Mesendoderm (in vitro differentiated cells): Measurements from ENCODE around the gene NPY5R. TPM values are rescaled to one million over a fixed set of nuclear protein-coding genes. Genes with fewer than 3 reads are reported as not detected.
A peak's percentile ranks its signal among the peaks of the same experiment; 100 is the strongest.

Experiments used
- DNase-seq: peaks from one replicate; pipeline ENCODE4 v3.0.0; 2013
- H2AK5ac ChIP-seq: 2 replicates; pipeline ENCODE4 v1.6.1; 2013; ENCODE audit warnings: low read length, inconsistent platforms
- H2BK120ac ChIP-seq: 2 replicates; pipeline ENCODE4 v1.6.1; 2013; ENCODE audit warnings: low read depth, mild to moderate bottlenecking, low read length, moderate library complexity, mixed read lengths
- H2BK15ac ChIP-seq: replicated peaks from 2 replicates; pipeline ENCODE4 v1.6.1; 2013; ENCODE audit warnings: low read depth, mild to moderate bottlenecking, moderate library complexity
- H2BK5ac ChIP-seq: 2 replicates; pipeline ENCODE4 v1.6.1; 2013; ENCODE audit warnings: low read length, inconsistent platforms
- H3K18ac ChIP-seq: 2 replicates; pipeline ENCODE4 v1.6.1; 2013; ENCODE audit warnings: mild to moderate bottlenecking, low read length, mixed read lengths
- H3K23ac ChIP-seq: one replicate; pipeline ENCODE4 v1.6.1; 2013; ENCODE audit warnings: low read length
- H3K27ac ChIP-seq: 2 replicates; pipeline ENCODE4 v1.5.1; 2013; ENCODE audit warnings: low read depth, mild to moderate bottlenecking, inconsistent platforms, low read length, moderate library complexity
- H3K27me3 ChIP-seq: 2 replicates; pipeline ENCODE4 v1.6.1; 2013; ENCODE audit warnings: low read length, control low read depth, mild to moderate bottlenecking, inconsistent platforms; ENCODE audit not compliant: insufficient read depth, poor library complexity
- H3K36me3 ChIP-seq: 2 replicates; pipeline ENCODE4 v1.6.1; 2013; ENCODE audit warnings: low read length, inconsistent platforms; ENCODE audit not compliant: control insufficient read depth, insufficient read depth
- H3K4ac ChIP-seq: one replicate; pipeline ENCODE4 v1.6.1; 2013; ENCODE audit warnings: low read depth, mild to moderate bottlenecking, low read length, moderate library complexity
- H3K4me1 ChIP-seq: 2 replicates; pipeline ENCODE4 v1.6.1; 2013; ENCODE audit warnings: low read depth, low read length, inconsistent platforms; ENCODE audit not compliant: control insufficient read depth
- H3K4me2 ChIP-seq: 2 replicates; pipeline ENCODE4 v1.6.1; 2013; ENCODE audit warnings: low read length
- H3K4me3 ChIP-seq: 2 replicates; pipeline ENCODE4 v1.5.1; 2013; ENCODE audit warnings: mild to moderate bottlenecking, low read length
- H3K56ac ChIP-seq: one replicate; pipeline ENCODE4 v1.6.1; 2013; ENCODE audit warnings: low read length
- H3K79me1 ChIP-seq: 2 replicates; pipeline ENCODE4 v1.6.1; 2013; ENCODE audit warnings: low read length, inconsistent platforms
- H3K79me2 ChIP-seq: 2 replicates; pipeline ENCODE4 v1.6.1; 2013; ENCODE audit warnings: mild to moderate bottlenecking, low read length; ENCODE audit not compliant: control insufficient read depth, insufficient read depth
- H3K9ac ChIP-seq: 2 replicates; pipeline ENCODE4 v1.6.1; 2013; ENCODE audit warnings: low read length, inconsistent platforms
- H4K5ac ChIP-seq: one replicate; pipeline ENCODE4 v1.6.1; 2013; ENCODE audit warnings: low read length
- H4K8ac ChIP-seq: one replicate; pipeline ENCODE4 v1.6.1; 2013; ENCODE audit warnings: low read depth, mild to moderate bottlenecking, control low read depth, low read length, moderate library complexity
- WGBS: extraction: QIAGEN DNeasy Blood & Tissue Kit; methylation state at CpG from one replicate; pipeline ENCODE4 v1.1.7; 2013; ENCODE audit warnings: low lambda C conversion rate, missing lambda C conversion rate; ENCODE audit not compliant: insufficient coverage; ENCODE audit errors: extremely low coverage; 5-methylcytosine and 5-hydroxymethylcytosine counted together
- polyA plus RNA-seq, 2 experiments: library from polyadenylated mRNA; stranded (reverse); fragments of 200-250 nt; gene quantifications; one replicate each; pipeline ENCODE4 v1.2.3, GENCODE V29; 2013

Gene NPY5R
- 0.39 TPM for polyA plus RNA-seq (2013, experiment 1 of 2)
- polyA plus RNA-seq (2013, experiment 2 of 2) = 0.42 TPM

DNA sequence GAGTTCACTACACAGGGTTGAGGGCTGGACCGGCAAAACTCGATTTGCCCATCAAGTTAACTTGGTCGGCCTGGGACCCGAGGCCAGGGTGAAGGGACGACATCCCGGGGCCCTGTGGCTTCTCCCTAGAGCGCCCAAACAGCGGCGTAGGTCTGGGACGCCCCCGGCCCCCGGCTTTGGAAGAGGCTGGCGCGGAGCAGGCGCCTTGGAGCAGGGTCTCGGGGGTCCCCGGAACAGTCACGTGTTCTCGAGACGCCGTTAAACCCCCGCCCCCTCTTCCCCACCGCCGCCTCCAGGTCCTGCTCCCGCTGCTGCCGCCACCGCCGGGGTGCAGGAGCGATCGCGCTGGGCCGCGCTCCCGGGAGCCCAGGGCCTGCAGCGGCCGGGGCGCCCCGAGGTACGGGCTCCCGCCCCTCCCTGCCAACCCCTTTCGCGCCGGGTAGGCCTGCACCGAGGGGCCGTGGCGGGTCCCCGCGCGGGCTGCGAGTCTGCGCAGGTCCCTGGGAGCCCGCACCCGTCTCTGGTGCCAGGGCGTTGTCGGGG is at the start of gene NPY5R:
TSS of gene NPY5R (plus strand) at position 289 of the 543 bp plus-strand sequence. CDS start 6,382 bp downstream, outside the sequence.
- Histone ChIP-seq H4K5ac (no peak within 1 kb of the TSS), H3K23ac (no peak within 1 kb of the TSS), H3K27ac (no peak within 1 kb of the TSS), H3K79me2 (no peaks in the 10 kb centered on the region), H3K4me1 (no peaks in the 10 kb centered on the region), H3K27me3 (peaks cover 5% of the 10 kb centered on the region), H2AK5ac (no peak within 1 kb of the TSS), H3K79me1 (no peaks in the 10 kb centered on the region), H3K4me2 (peak within 1 kb of the TSS; percentile 88), H2BK15ac (no peak within 1 kb of the TSS), H3K4me3 (peak within 1 kb of the TSS; percentile 61), H4K8ac (no peak within 1 kb of the TSS), H2BK5ac (no peak within 1 kb of the TSS), H3K56ac (peak within 1 kb of the TSS; percentile 83), H2BK120ac (no peak within 1 kb of the TSS), H3K36me3 (no peaks in the 10 kb centered on the region), H3K9ac (peak within 1 kb of the TSS; percentile 54), H3K4ac (no peak within 1 kb of the TSS), H3K18ac (peak within 1 kb of the TSS; percentile 69)
- no CpG with 5 or more reads among the region's 55 CpGs for WGBS
- DNase-seq = peak; percentile 8

- Histone ChIP-seq H3K23ac (no peak overlapping the region), H3K4me3 (no peak overlapping the region), H3K27ac (no peak overlapping the region), H3K18ac (no peak overlapping the region), H2AK5ac (no peak overlapping the region), H3K36me3 (no peaks in the 10 kb centered on the region), H4K5ac (no peak overlapping the region), H2BK120ac (no peak overlapping the region), H3K56ac (no peak overlapping the region), H3K79me2 (no peaks in the 10 kb centered on the region), H3K4me2 (no peak overlapping the region), H3K4me1 (no peaks in the 10 kb centered on the region), H4K8ac (no peak overlapping the region), H3K4ac (no peak overlapping the region), H2BK5ac (no peak overlapping the region), H3K27me3 (no peaks in the 10 kb centered on the region), H3K9ac (no peak overlapping the region), H2BK15ac (no peak overlapping the region), H3K79me1 (no peaks in the 10 kb centered on the region)
- no CpG with 5 or more reads among the region's 3 CpGs for WGBS
- DNase-seq = no peak
Observed at GRCh38 chr4:163295138-163295537, 48.6 kb upstream of the NPY5R start.

DNA sequence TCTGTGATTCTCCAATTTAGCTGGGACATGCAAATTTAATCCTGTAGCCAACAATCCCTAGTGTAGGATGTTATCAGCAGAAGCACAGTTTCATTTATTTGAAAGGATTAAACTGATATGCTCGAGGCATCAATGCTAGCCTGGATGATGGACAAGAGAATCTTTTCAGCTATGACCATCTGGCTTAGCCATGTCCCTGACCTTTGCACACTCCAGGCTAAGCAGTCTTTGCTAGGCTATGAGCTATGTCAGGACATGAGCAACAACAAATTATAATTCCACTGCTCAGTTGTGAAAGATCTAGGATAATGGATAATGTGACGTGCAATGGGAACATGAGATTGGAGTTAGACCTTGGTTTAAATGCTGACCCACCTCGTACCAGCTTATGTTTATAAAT is 43.2 kb upstream of the NPY5R start:
- no peak overlapping the region for H3K4me3 ChIP-seq
- H3K79me1 ChIP-seq = no peaks in the 10 kb centered on the region
- no peak overlapping the region for H3K4me2 ChIP-seq
- H3K4ac ChIP-seq = no peak overlapping the region
- no peaks in the 10 kb centered on the region for H3K4me1 ChIP-seq
- H3K23ac ChIP-seq = no peak overlapping the region
- no peak overlapping the region for H4K8ac ChIP-seq
- H3K27me3 ChIP-seq = no peaks in the 10 kb centered on the region
- no peak overlapping the region for H2BK5ac ChIP-seq
- no peak overlapping the region for H2AK5ac ChIP-seq
- no peak overlapping the region for H2BK15ac ChIP-seq
- no peaks in the 10 kb centered on the region for H3K79me2 ChIP-seq
- H3K27ac ChIP-seq = no peak overlapping the region
- H4K5ac ChIP-seq = no peak overlapping the region
- H3K18ac ChIP-seq = no peak overlapping the region
- DNase-seq = no peak
- H3K36me3 ChIP-seq = no peaks in the 10 kb centered on the region
- H3K56ac ChIP-seq = no peak overlapping the region
- no peak overlapping the region for H2BK120ac ChIP-seq
- WGBS = no CpG with 5 or more reads among the region's 3 CpGs
- no peak overlapping the region for H3K9ac ChIP-seq

DNA sequence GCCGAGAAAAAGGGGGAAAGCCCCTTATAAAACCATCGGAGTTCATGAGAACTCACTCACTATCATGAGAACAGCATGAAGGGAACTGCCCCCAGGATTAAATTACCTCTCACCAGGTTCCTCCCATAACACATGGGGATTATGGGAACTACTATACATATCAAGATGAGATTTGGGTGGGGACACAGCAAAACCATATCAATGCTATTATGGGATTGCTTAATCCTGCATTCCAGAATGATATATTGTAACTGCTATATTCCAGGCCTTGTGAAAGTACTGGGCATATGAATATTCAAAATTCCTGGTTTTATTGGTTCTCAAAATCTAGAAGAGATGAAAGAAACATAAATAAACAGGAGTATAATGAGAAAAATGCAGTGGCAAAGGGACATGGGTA is 40.6 kb upstream of the NPY5R start:
- peak; percentile 7 for DNase-seq
- no peak overlapping the region for H3K4ac ChIP-seq
- no peak overlapping the region for H3K4me3 ChIP-seq
- no peak overlapping the region for H3K23ac ChIP-seq
- no peak overlapping the region for H2BK120ac ChIP-seq
- no peak overlapping the region for H2BK5ac ChIP-seq
- H3K36me3 ChIP-seq = no peaks in the 10 kb centered on the region
- H3K4me1 ChIP-seq = no peaks in the 10 kb centered on the region
- H3K79me1 ChIP-seq = no peaks in the 10 kb centered on the region
- H3K79me2 ChIP-seq = no peaks in the 10 kb centered on the region
- H2AK5ac ChIP-seq = no peak overlapping the region
- WGBS = no CpG with 5 or more reads among the region's 2 CpGs
- H2BK15ac ChIP-seq = no peak overlapping the region
- no peak overlapping the region for H4K8ac ChIP-seq
- no peak overlapping the region for H3K18ac ChIP-seq
- no peak overlapping the region for H3K9ac ChIP-seq
- H4K5ac ChIP-seq = no peak overlapping the region
- no peak overlapping the region for H3K56ac ChIP-seq
- H3K4me2 ChIP-seq = no peak overlapping the region
- H3K27ac ChIP-seq = no peak overlapping the region
- no peaks in the 10 kb centered on the region for H3K27me3 ChIP-seq

DNA sequence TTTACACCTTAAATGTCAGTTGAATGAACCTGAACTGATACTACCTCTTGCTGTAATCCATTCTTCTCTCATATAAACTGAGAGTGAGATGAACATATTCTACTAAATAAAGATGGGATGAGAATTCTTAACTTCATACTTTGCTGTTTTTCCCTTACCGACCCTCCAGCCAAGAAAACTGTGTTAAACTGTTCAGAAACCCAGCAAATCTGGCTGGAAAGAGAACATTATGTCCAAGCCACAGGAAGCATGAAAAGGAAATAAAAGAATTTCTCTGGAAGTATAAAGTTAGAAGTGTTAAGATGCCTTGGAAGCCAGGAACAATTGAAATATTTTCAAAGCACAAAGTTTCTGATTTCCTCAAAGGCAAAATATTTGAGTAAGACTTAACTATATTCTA is 34.2 kb upstream of the NPY5R start:
- no peak overlapping the region for H3K4ac ChIP-seq
- DNase-seq = no peak
- no peaks in the 10 kb centered on the region for H3K4me1 ChIP-seq
- H3K56ac ChIP-seq = no peak overlapping the region
- no peak overlapping the region for H3K23ac ChIP-seq
- no peaks in the 10 kb centered on the region for H3K79me2 ChIP-seq
- no peaks in the 10 kb centered on the region for H3K79me1 ChIP-seq
- no peaks in the 10 kb centered on the region for H3K36me3 ChIP-seq
- H3K18ac ChIP-seq = no peak overlapping the region
- no peak overlapping the region for H4K8ac ChIP-seq
- no peak overlapping the region for H3K4me2 ChIP-seq
- no peak overlapping the region for H3K27ac ChIP-seq
- no peaks in the 10 kb centered on the region for H3K27me3 ChIP-seq
- no peak overlapping the region for H3K9ac ChIP-seq
- no peak overlapping the region for H2BK120ac ChIP-seq
- H2BK5ac ChIP-seq = no peak overlapping the region
- no peak overlapping the region for H3K4me3 ChIP-seq
- no peak overlapping the region for H2BK15ac ChIP-seq
- no peak overlapping the region for H2AK5ac ChIP-seq
- no CpG with 5 or more reads among the region's 1 CpG for WGBS
- no peak overlapping the region for H4K5ac ChIP-seq

GRCh38 chr4:163317110-163317509 is 26.6 kb upstream of the NPY5R start:
- H3K18ac ChIP-seq = no peak overlapping the region
- H2BK5ac ChIP-seq = no peak overlapping the region
- H2BK15ac ChIP-seq = no peak overlapping the region
- H3K27ac ChIP-seq = no peak overlapping the region
- no peaks in the 10 kb centered on the region for H3K79me2 ChIP-seq
- WGBS = no CpG with 5 or more reads among the region's 1 CpG
- H3K79me1 ChIP-seq = no peaks in the 10 kb centered on the region
- no peak overlapping the region for H2AK5ac ChIP-seq
- H3K56ac ChIP-seq = no peak overlapping the region
- no peak overlapping the region for H3K4me3 ChIP-seq
- H3K4ac ChIP-seq = no peak overlapping the region
- H3K27me3 ChIP-seq = no peaks in the 10 kb centered on the region
- H3K4me1 ChIP-seq = no peaks in the 10 kb centered on the region
- H4K8ac ChIP-seq = no peak overlapping the region
- no peak overlapping the region for H4K5ac ChIP-seq
- no peak overlapping the region for H3K23ac ChIP-seq
- no peak overlapping the region for H2BK120ac ChIP-seq
- no peak overlapping the region for H3K4me2 ChIP-seq
- H3K36me3 ChIP-seq = no peaks in the 10 kb centered on the region
- H3K9ac ChIP-seq = no peak overlapping the region
- peak; percentile 1 for DNase-seq
